ENCODE data around the gene GNA14. TPM values are rescaled to one million over a fixed set of nuclear protein-coding genes. Genes with fewer than 3 reads are reported as not detected.

GNA14 gene
- total RNA-seq, 2 experiments from 2014 or later, result 0.11 to 0.54 TPM

DNA sequence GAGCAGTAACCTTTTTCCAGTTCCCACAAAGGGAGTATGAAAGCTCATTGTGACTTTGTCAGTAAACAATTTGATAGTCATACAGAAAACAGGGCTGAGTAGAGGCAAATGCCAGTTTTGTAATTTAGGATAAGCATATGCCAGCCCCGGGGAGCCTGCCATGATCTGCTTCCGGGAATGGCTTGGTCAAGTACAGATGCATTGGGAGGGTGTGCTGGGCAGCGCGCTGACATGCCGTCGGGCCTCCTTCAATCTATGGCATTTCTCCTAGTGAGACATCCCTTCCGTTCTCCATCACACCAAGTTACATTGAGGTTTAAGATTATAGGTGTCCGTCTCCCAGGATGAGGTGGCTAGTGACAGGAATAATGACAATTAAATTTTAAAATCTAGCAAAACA is 48.6 kb downstream of the GNA14 start:
- POLR2A ChIA-PET, result no interaction called here
- H3K4me3 Mint-ChIP-seq, result no peak overlapping the region
- H3K27ac Mint-ChIP-seq, result no peak overlapping the region
- CTCF ChIA-PET, result no interaction called here
- H3K9me3 Mint-ChIP-seq (ENCODE audit: low read depth), result no peaks in the 10 kb centered on the region
- no peak for ATAC-seq
- no peak for DNase-seq
- no peaks in the 10 kb centered on the region for H3K36me3 Mint-ChIP-seq (ENCODE audit: low read depth)
- H3K27me3 Mint-ChIP-seq, result no peaks in the 10 kb centered on the region
- H3K4me1 Mint-ChIP-seq, result peaks cover 10% of the 10 kb centered on the region
- intact Hi-C loops (cut with DNase I, micrococcal nuclease), result no loop called here

DNA sequence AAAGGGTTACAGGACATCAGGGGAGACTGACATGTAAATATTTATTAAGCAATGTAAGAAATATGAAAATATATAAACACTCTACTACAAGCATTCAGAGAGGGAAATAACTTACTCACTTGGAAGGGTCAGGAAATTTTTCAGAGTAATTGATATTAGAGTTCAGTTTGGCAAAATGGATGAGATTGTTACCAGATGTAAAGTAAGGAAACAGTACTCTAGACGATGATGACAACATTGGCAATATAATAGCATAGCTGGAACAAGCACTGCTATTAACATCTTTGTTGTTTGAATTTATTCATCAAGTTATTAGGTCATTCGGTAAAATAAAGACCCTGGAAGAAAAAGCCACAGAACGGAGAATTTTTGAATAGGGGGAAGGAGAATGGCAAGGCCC is 49.1 kb downstream of the GNA14 start:
- no peaks in the 10 kb centered on the region for H3K27me3 Mint-ChIP-seq
- ChIA-PET CTCF (no interaction called here), POLR2A (no interaction called here)
- peaks cover 10% of the 10 kb centered on the region for H3K4me1 Mint-ChIP-seq
- intact Hi-C loops (cut with DNase I, micrococcal nuclease), result no loop called here
- no peaks in the 10 kb centered on the region for H3K9me3 Mint-ChIP-seq (ENCODE audit: low read depth)
- ATAC-seq (no peak), DNase-seq (no peak)
- H3K4me3 Mint-ChIP-seq, result no peak overlapping the region
- no peaks in the 10 kb centered on the region for H3K36me3 Mint-ChIP-seq (ENCODE audit: low read depth)
- H3K27ac Mint-ChIP-seq, result no peak overlapping the region

DNA sequence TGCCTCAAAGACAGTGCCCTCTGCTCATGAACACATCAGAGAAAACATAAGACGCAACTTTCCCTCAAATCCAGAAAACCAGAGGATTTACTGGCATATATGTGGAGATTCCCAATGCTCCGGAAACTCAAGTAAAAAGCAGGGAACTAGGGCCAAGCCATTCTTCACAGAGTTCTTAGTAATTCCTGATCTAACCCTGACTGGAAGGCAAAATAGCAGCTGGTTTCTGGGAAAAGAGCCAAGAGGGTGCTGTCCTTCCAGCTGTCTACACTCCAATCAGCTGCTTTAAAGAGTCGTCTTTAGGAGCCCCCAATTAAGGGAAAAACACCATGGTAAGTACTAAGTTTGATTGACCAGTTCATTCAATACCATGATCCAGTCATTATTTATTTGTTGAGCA is 49.6 kb downstream of the GNA14 start:
- Mint-ChIP-seq H3K36me3 (ENCODE audit: low read depth) (no peaks in the 10 kb centered on the region), H3K27me3 (no peaks in the 10 kb centered on the region), H3K4me3 (no peak overlapping the region), H3K9me3 (ENCODE audit: low read depth) (no peaks in the 10 kb centered on the region), H3K4me1 (peaks cover 10% of the 10 kb centered on the region), H3K27ac (no peak overlapping the region)
- intact Hi-C loops (cut with DNase I, micrococcal nuclease), result no loop called here
- ChIA-PET CTCF (no interaction called here), POLR2A (no interaction called here)
- no peak for DNase-seq
- no peak for ATAC-seq

DNA sequence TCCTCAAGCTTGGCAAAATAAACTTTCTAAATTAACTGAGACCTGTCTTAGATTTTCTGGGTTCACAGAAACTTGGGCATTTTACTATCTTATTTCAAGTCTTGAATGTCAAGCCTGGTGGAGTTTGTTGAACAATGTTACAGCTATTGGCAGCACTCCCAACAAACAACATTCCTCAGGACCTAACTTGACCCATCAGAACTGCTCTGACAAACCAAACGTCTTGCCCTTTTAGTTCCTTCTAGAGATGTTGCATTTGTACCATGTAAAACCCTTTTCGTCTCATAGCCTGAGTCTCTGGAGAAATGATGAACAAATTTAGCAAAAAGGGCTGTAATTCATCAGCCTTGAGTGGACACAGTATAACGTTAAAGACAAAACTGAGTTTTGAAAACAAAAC is 51.1 kb downstream of the GNA14 start:
- ChIA-PET POLR2A (no interaction called here), CTCF (no interaction called here)
- H3K27me3 Mint-ChIP-seq, result no peaks in the 10 kb centered on the region
- H3K27ac Mint-ChIP-seq, result no peak overlapping the region
- peaks cover 10% of the 10 kb centered on the region for H3K4me1 Mint-ChIP-seq
- ATAC-seq (no peak), DNase-seq (no peak)
- no peak overlapping the region for H3K4me3 Mint-ChIP-seq
- no peaks in the 10 kb centered on the region for H3K36me3 Mint-ChIP-seq (ENCODE audit: low read depth)
- intact Hi-C loops (cut with DNase I, micrococcal nuclease), result no loop called here
- H3K9me3 Mint-ChIP-seq (ENCODE audit: low read depth), result no peaks in the 10 kb centered on the region

DNA sequence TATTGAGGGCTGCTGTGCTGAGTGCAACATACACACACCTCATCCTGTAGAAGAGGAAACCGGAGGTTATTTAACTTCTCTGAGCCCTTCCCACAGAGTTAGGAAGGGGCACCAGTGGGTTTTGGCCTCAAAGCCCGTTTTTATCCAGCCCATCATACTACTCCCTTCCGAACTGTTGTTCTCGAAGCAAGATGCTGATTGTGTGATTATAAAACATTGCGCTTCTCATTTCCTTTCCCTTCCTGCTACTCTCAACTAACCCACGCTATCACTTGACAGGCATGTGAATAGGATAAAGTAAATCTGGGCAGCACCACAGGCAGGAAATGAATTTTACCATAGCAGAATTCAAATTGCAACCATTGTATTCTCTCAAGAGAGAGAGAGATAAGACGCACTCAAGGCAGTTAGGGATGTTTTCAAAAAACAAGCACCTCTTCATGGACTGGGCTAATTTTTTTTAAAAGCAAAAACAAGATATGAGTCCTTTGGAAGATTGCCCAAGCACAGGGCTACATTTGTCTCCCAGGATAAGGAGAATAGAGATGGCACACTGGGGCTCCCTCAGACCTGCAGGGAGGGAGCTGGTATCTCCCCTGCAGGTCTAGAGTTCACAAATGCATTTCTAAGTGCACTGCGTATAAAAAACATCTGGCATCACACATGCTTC is 52.6 kb downstream of the GNA14 start:
- intact Hi-C loops (cut with DNase I, micrococcal nuclease), result no loop called here
- ChIA-PET POLR2A (no interaction called here), CTCF (no interaction called here)
- Mint-ChIP-seq H3K9me3 (ENCODE audit: low read depth) (no peaks in the 10 kb centered on the region), H3K27ac (no peak overlapping the region), H3K27me3 (no peaks in the 10 kb centered on the region), H3K36me3 (ENCODE audit: low read depth) (no peaks in the 10 kb centered on the region), H3K4me3 (no peak overlapping the region), H3K4me1 (peaks cover 10% of the 10 kb centered on the region)
- DNase-seq (no peak), ATAC-seq (no peak)

DNA sequence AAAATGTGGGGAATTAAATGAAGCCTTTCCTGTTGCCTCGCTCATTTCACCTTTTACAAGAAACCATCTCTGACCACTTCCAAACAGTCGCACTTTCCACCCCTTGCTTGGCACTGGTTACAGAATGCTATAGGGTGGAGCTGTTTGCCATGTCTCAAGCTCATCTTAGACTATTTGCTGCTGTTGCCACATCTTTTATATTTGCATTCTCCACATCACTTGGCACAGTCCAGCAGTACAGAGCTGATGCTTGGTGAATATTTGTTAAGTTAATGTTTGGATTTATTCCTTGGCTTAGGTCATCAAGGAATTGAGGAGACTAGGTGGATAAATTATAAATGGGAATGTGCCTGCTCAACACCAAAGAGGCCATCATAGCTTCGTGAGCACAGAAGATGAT is 53.2 kb downstream of the GNA14 start:
- no peak for ATAC-seq
- peak; percentile 8 for DNase-seq
- ChIA-PET POLR2A (no interaction called here), CTCF (no interaction called here)
- Mint-ChIP-seq H3K36me3 (ENCODE audit: low read depth) (no peaks in the 10 kb centered on the region), H3K4me3 (no peak overlapping the region), H3K27me3 (no peaks in the 10 kb centered on the region), H3K4me1 (peaks cover 10% of the 10 kb centered on the region), H3K27ac (no peak overlapping the region), H3K9me3 (ENCODE audit: low read depth) (no peaks in the 10 kb centered on the region)
- intact Hi-C loops (cut with DNase I, micrococcal nuclease), result no loop called here

DNA sequence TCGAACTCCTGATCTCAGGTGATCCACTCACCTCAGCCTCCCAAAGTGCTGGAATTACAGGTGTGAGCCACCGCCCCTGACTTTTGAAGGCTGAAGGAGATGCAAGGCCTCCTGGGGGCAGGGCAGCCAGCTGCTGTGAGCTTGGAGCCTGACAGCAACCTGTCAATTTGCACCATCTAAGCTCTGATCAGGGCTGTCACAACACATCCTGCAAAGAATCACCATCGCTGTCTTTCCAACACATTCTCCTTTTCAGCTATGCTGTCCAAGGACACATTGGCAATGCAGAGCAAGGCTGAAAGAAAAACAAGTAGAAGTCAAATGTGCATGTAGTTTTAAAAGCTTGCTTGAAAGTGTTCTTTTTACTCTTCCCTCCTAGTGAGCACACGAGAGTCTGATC is 54.6 kb downstream of the GNA14 start:
- H3K27ac Mint-ChIP-seq, result no peak overlapping the region
- H3K27me3 Mint-ChIP-seq, result no peaks in the 10 kb centered on the region
- no peak for ATAC-seq
- peaks cover 10% of the 10 kb centered on the region for H3K4me1 Mint-ChIP-seq
- ChIA-PET CTCF (no interaction called here), POLR2A (no interaction called here)
- no peaks in the 10 kb centered on the region for H3K36me3 Mint-ChIP-seq (ENCODE audit: low read depth)
- no peaks in the 10 kb centered on the region for H3K9me3 Mint-ChIP-seq (ENCODE audit: low read depth)
- DNase-seq, result no peak
- intact Hi-C loops (cut with DNase I, micrococcal nuclease), result no loop called here
- H3K4me3 Mint-ChIP-seq, result no peak overlapping the region

DNA sequence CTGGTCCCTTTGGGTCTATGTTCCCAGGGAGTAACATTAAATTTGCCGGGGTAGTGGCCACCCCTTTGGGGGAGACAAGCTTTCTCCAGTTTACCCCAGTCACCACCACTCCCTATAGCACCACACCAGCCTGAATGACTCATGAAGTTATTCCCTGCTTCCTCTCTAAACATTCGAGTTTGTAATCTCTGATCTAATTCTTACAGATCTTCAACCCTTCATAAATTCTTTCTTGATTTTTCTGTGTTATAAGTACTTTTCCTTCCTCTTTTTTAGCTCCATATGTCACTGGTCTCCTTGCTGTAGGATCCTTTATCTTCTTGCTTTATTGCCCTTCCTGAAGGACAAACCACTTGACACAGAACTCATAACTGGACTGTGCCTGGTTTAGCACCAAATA is 55.6 kb downstream of the GNA14 start:
- peaks cover 13% of the 10 kb centered on the region for H3K4me1 Mint-ChIP-seq
- ChIA-PET CTCF (no interaction called here), POLR2A (no interaction called here)
- no peaks in the 10 kb centered on the region for H3K36me3 Mint-ChIP-seq (ENCODE audit: low read depth)
- H3K27ac Mint-ChIP-seq, result no peak overlapping the region
- ATAC-seq (no peak), DNase-seq (no peak)
- H3K9me3 Mint-ChIP-seq (ENCODE audit: low read depth), result no peaks in the 10 kb centered on the region
- intact Hi-C loops (cut with DNase I, micrococcal nuclease), result no loop called here
- H3K4me3 Mint-ChIP-seq, result no peak overlapping the region
- peaks cover 2% of the 10 kb centered on the region for H3K27me3 Mint-ChIP-seq

DNA sequence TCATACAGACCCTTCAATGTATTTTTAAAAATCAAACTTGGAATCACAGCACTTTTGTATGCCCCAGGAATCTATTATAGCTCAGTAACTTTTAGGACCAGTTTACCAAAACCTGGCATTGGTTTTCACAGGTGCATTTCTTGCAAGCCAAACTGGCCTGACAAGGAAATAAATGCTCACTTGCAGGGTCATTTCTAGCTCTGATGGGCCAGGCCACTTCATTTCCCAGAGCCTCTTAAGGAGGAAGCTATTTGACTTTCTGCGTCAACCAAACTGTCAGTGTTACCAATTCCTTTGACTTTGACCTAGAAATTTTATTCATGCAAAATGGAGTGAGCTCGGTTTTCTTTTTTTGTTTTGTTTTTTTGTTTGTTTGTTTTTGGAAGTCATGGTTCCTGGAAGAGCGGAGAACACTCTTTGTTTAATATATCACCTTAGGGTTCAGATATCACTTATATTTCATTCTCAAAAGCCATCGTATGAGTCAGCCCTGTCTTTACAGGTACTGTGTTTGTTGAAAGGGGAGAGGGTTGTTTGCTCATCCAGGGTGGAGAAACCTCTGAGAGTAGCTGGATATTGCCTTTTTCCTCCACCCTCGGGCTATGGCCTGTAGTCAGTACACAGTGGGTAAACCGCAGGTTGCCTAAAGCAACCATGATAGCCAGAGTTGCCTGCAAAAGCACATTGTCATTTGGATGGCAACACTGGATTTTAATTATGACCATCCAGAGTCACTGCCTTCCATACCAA is 58.9 kb downstream of the GNA14 start:
- no peaks in the 10 kb centered on the region for H3K36me3 Mint-ChIP-seq (ENCODE audit: low read depth)
- peaks cover 2% of the 10 kb centered on the region for H3K27me3 Mint-ChIP-seq
- ATAC-seq (no peak), DNase-seq (no peak)
- no peak overlapping the region for H3K4me3 Mint-ChIP-seq
- H3K9me3 Mint-ChIP-seq (ENCODE audit: low read depth), result no peaks in the 10 kb centered on the region
- ChIA-PET POLR2A (no interaction called here), CTCF (interaction anchor here (0.6 kb wide), 1 partner anchor 25 kb away, joined by 3 read pairs; no protein-coding TSS in a partner anchor)
- H3K27ac Mint-ChIP-seq, result no peak overlapping the region
- H3K4me1 Mint-ChIP-seq, result peaks cover 2% of the 10 kb centered on the region
- intact Hi-C loops (cut with DNase I, micrococcal nuclease), result no loop called here

DNA sequence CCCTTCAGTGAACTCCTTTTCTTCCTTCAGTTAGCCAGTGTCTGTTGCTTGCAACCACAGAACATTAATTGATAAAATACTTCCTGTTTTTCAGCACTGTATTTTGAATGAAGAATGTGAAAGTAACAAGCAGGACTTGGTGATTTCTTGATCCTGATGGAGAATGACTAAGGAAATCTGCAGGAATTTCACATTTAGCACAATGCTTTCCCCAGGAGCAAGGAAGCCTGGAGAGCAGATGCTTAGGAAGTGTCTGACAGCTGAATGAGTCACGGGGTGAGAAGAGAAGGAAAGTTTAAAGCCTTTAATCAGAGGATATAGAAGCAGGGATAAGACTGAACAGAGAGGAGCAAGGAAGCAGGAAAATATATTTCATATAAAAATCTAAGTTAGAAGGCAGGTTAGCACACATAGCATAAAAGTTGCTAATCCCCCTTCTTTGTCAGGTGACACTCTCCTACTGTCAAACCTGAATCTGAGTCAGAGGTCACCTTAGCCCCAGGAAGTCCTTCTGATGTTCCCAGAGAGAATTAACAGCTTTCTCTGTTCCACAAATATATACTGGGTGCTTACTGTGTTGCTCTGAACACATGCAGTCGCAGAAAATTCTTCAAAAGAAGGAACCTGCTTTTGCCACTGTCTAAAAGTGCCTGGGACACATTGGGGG is 59.7 kb downstream of the GNA14 start:
- Mint-ChIP-seq H3K27me3 (peaks cover 2% of the 10 kb centered on the region), H3K27ac (no peak overlapping the region), H3K9me3 (ENCODE audit: low read depth) (no peaks in the 10 kb centered on the region), H3K36me3 (ENCODE audit: low read depth) (no peaks in the 10 kb centered on the region), H3K4me1 (peaks cover 2% of the 10 kb centered on the region), H3K4me3 (no peak overlapping the region)
- POLR2A ChIA-PET, result no interaction called here
- ATAC-seq, result no peak
- no peak for DNase-seq
- CTCF ChIA-PET, result no interaction called here
- intact Hi-C loops (cut with DNase I, micrococcal nuclease), result no loop called here

DNA sequence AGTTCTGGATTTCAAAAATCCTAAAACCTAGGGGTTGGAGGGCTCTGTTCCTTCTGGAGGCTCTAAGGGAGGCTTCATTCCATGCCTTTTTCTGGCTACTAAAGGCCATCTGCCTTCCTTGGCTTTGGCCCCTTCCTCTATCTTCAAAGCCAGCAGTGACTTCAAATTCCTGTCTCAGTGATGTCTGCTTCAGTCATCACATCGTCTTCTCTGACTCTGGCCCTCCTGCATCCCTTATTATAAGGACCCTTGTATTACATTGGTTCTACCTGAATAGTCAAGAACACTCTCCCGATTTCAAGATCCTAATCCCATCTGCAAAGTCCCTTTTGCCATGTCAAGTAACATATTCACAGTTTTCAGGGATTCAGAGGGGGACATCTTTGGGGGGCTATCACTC is 60.3 kb downstream of the GNA14 start:
- ATAC-seq (no peak), DNase-seq (no peak)
- peaks cover 2% of the 10 kb centered on the region for H3K27me3 Mint-ChIP-seq
- no peaks in the 10 kb centered on the region for H3K9me3 Mint-ChIP-seq (ENCODE audit: low read depth)
- no peak overlapping the region for H3K27ac Mint-ChIP-seq
- ChIA-PET POLR2A (no interaction called here), CTCF (no interaction called here)
- intact Hi-C loops (cut with DNase I, micrococcal nuclease), result no loop called here
- H3K4me1 Mint-ChIP-seq, result peaks cover 2% of the 10 kb centered on the region
- H3K4me3 Mint-ChIP-seq, result no peak overlapping the region
- H3K36me3 Mint-ChIP-seq (ENCODE audit: low read depth), result no peaks in the 10 kb centered on the region

DNA sequence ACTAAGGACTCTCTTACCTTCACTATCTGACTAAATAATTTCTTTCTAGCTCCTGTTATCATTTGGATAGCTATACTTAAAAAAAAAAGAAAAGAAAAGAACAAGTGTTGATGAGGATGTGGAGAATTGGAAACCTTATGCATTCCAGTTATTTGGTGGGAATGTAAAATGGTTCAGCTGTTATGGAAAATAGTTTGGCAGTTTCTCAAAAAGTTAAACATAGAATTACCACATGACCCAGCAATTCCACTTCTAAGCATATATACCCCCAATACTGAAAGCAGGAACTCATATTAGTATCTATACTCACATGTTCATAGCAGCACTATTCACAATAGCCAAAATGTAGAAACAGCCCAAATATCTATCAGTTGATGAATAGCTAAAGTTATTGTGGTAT is 61.1 kb downstream of the GNA14 start:
- ChIA-PET POLR2A (no interaction called here), CTCF (interaction anchor here (0.7 kb wide), 1 partner anchor 9 kb away, joined by 3 read pairs; no protein-coding TSS in a partner anchor)
- intact Hi-C loops (cut with DNase I, micrococcal nuclease), result no loop called here
- peaks cover 2% of the 10 kb centered on the region for H3K4me1 Mint-ChIP-seq
- peaks cover 2% of the 10 kb centered on the region for H3K27me3 Mint-ChIP-seq
- H3K36me3 Mint-ChIP-seq (ENCODE audit: low read depth), result no peaks in the 10 kb centered on the region
- H3K4me3 Mint-ChIP-seq, result no peak overlapping the region
- DNase-seq (no peak), ATAC-seq (no peak)
- H3K27ac Mint-ChIP-seq, result no peak overlapping the region
- H3K9me3 Mint-ChIP-seq (ENCODE audit: low read depth), result no peaks in the 10 kb centered on the region
